ENCODE data around the gene IDE. TPM values are rescaled to one million over a fixed set of nuclear protein-coding genes. Genes with fewer than 3 reads are reported as not detected.

IDE gene
- total and polyA plus RNA-seq, 2 donors (not counting 3 experiments of a cell fraction or from before 2014, with no cell fraction given), result 10.7 to 52.6 TPM

DNA sequence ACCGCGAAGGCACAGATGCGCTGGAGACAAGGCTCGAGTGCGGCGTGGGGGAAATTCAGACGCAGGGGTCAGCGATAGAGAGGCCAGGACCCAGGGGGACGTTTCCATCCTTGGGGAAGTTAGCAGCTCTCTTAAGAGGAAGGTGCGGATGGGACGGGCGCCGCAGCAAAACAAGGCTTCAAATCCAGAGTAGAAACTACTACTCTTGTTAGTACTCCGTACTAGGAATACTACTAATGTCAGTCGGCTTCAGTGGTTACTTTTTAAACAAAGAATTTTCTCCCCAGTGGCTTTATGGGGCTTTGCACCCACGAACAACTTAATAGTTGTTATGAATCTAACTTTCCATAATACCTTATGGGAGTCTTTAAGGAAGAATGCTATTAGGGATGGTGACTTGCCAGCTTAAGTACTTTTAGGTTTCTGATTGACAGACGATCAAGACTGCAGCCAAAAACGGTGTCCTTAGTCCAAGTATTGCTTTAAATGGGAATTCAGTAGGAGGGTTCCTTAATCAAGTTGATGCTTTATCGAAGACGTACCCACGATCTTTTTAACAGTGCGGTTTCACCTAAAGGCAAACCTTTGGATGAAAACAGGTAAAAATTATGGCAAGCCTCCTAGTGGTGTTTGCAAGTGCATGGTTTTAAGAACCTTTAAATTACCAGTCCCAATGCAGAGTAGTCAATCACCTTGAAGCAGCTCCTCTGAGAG lies 812 bp upstream of the IDE start:
- DNase-seq (ENCODE audit: low read depth, low spot score) (no peak), FAIRE-seq (peak; percentile 75)
- peak overlapping the region; percentile 20 to 84 (median 63) for H3K4me3 ChIP-seq (replicated peaks in 1 of 3; ENCODE audit: insufficient read depth in 1 of 3, low read depth in 1 of 3, low read length in 3 of 3)
- no peaks in the 10 kb centered on the region for H3K9me1 ChIP-seq (replicated peaks; ENCODE audit: control insufficient read depth, extremely low read depth, insufficient read depth, low read length)
- TSS peak; percentile 34 for BruUV-seq (replicated peaks)
- H2AFZ ChIP-seq (ENCODE audit: low read depth, low read length), result peak overlapping the region; percentile 92
- peak overlapping the region; percentile 95 for H3K4me2 ChIP-seq (ENCODE audit: insufficient read depth, low read length)
- no peaks in the 10 kb centered on the region for H3K27me3 ChIP-seq (ENCODE audit: control insufficient read depth in 2 of 2, insufficient read depth in 2 of 2, low read length in 2 of 2)
- ChIA-PET CTCF (interaction anchor here (0.9 to 7.9 kb wide), 17 partner anchors 9 to 182 kb away, joined by 3 to 182 read pairs (median 4); partner anchors contain the start of genes HHEX and KIF11), POLR2A (interaction anchor here (1.0 kb wide), 2 partner anchors 16 to 58 kb away, joined by 3 read pairs; no protein-coding TSS in a partner anchor)
- H3K9me3 ChIP-seq (replicated peaks; ENCODE audit: control insufficient read depth, insufficient read depth, low read length), result no peaks in the 10 kb centered on the region
- H3K4me1 ChIP-seq (ENCODE audit: control insufficient read depth, extremely low read depth, insufficient read depth, low read length), result peaks cover 18% of the 10 kb centered on the region
- peaks cover 0 to 2% of the 10 kb centered on the region in 2 experiments for H3K36me3 ChIP-seq (ENCODE audit: control insufficient read depth in 2 of 2, extremely low read depth in 1 of 2, insufficient read depth in 2 of 2, low read length in 2 of 2)
- peaks cover 34% of the 10 kb centered on the region for H3K79me2 ChIP-seq (ENCODE audit: control insufficient read depth, insufficient read depth, low read length)
- peak overlapping the region; percentile 93 for H3K9ac ChIP-seq (replicated peaks; ENCODE audit: extremely low read depth, insufficient read depth, low read length)
- no peaks in the 10 kb centered on the region for H4K20me1 ChIP-seq (replicated peaks; ENCODE audit: control insufficient read depth, extremely low read depth, insufficient read depth, low read length)
- dilution Hi-C loops (cut with MboI; ENCODE audit: extremely low pct_ligation_motif_present, low sequenced_read_pairs) (no loop called here), intact Hi-C loops (cut with micrococcal nuclease) (loop anchor here (1.0 to 10.0 kb wide), 5 partner anchors 17 to 490 kb away; partner anchors contain the start of genes CPEB3 and MARCHF5)
- peak overlapping the region; percentile 89 for H3K27ac ChIP-seq (ENCODE audit: insufficient read depth, low read depth, low read length)
- TF ChIP-seq JUN (IDR thresholded peaks at IDR 0.05; ENCODE audit: borderline replicate concordance, insufficient read depth, insufficient read length, low read depth), result no peak
- no peak for TF ChIP-seq GATA2 (IDR thresholded peaks at IDR 0.05; ENCODE audit: insufficient read depth, insufficient read length, low read depth, low read length)
- TF ChIP-seq POLR2A (IDR thresholded peaks at IDR 0.05; ENCODE audit: low read depth, low read length), result no peak
- no peak for TF ChIP-seq EZH2 (IDR thresholded peaks at IDR 0.05; ENCODE audit: borderline replicate concordance, low read depth, low read length, severe bottlenecking)
- TF ChIP-seq, protein P1, sequence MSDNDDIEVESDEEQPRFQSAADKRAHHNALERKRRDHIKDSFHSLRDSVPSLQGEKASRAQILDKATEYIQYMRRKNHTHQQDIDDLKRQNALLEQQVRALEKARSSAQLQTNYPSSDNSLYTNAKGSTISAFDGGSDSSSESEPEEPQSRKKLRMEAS (IDR thresholded peaks at IDR 0.05; ENCODE audit: insufficient read depth, insufficient read length), result no peak
- TF ChIP-seq, protein P2, sequence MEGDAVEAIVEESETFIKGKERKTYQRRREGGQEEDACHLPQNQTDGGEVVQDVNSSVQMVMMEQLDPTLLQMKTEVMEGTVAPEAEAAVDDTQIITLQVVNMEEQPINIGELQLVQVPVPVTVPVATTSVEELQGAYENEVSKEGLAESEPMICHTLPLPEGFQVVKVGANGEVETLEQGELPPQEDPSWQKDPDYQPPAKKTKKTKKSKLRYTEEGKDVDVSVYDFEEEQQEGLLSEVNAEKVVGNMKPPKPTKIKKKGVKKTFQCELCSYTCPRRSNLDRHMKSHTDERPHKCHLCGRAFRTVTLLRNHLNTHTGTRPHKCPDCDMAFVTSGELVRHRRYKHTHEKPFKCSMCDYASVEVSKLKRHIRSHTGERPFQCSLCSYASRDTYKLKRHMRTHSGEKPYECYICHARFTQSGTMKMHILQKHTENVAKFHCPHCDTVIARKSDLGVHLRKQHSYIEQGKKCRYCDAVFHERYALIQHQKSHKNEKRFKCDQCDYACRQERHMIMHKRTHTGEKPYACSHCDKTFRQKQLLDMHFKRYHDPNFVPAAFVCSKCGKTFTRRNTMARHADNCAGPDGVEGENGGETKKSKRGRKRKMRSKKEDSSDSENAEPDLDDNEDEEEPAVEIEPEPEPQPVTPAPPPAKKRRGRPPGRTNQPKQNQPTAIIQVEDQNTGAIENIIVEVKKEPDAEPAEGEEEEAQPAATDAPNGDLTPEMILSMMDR (IDR thresholded peaks at IDR 0.05; ENCODE audit: extremely low read depth in 1 of 2, insufficient read depth in 1 of 2, low read depth in 1 of 2, low read length in 2 of 2), result no peak
- no peak for TF ChIP-seq MYC (IDR thresholded peaks at IDR 0.05; ENCODE audit: low read depth, low read length)
- TF ChIP-seq FOS (IDR thresholded peaks at IDR 0.05; ENCODE audit: borderline replicate concordance, insufficient read depth, low read length), result no peak
- no peak for TF ChIP-seq POLR2AphosphoS5 (IDR thresholded peaks at IDR 0.05; ENCODE audit: insufficient read depth, low read depth, low read length)
